Measurements from ENCODE around the gene LRRK2. TPM values are rescaled to one million over a fixed set of nuclear protein-coding genes. Genes with fewer than 3 reads are reported as not detected.

LRRK2 gene
- total and polyA plus RNA-seq, 2 of the 8 experiments (the other 6 are each of a cell fraction or from before 2014, with no cell fraction given) = 0.06 to 0.13 TPM

DNA sequence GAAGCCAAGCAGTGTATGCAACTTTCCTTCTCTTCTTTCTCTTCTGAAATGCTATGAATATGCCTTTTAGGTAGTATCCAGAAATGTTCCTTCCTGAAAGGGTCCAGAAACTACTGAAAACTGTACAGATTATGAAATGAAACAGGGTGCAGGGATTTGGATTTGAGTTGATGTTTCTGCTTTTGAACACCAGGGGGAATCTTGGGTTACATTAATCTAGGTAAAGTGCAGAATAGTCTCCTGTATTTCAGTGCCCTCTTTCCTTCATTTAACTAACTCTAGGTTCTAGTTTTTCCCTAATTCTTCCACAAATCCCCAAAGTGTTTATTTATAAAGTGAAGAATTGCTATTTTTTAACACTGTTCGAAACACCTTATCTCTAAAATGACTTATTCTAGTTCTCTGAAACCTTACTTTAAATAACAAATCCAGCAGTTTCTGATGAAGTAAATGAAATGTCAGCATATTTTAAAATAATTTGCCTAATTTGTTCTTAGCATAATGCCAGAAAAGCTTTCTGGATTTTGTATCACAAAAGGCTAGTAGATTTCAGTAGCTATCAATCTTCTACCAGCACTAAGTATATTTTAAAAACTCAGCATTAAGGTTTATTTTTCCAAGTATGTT lies 111.9 kb downstream of the LRRK2 start:
- Histone ChIP-seq H3K23me2 (ENCODE audit: low read depth, low read length) (no peaks in the 10 kb centered on the region), H3K23ac (ENCODE audit: insufficient read length) (no peak overlapping the region), H3K14ac (ENCODE audit: insufficient read length) (no peak overlapping the region), H4K20me1 (replicated peaks in 1 of 2; ENCODE audit: control insufficient read depth in 1 of 2, insufficient read depth in 2 of 2, low read length in 2 of 2) (no peaks in the 10 kb centered on the region), H3K36me3 (ENCODE audit: control insufficient read depth in 2 of 4, insufficient read depth in 4 of 4, low read length in 3 of 4) (no peaks in the 10 kb centered on the region), H2BK20ac (ENCODE audit: low read length) (no peak overlapping the region), H3K27me3 (replicated peaks in 1 of 4; ENCODE audit: control insufficient read depth in 3 of 4, extremely low read depth in 1 of 4, insufficient read depth in 3 of 4, low read length in 3 of 4) (no peaks in the 10 kb centered on the region), H3K4me1 (replicated peaks in 1 of 4; ENCODE audit: control insufficient read depth in 3 of 4, insufficient read depth in 4 of 4, low read length in 3 of 4) (no peaks in the 10 kb centered on the region), H3K4ac (replicated peaks; ENCODE audit: insufficient read length, low read depth, low read length) (no peak overlapping the region), H4K8ac (ENCODE audit: extremely low read depth, insufficient read depth, low read length) (no peak overlapping the region), H2AK5ac (ENCODE audit: low read depth, low read length) (no peak overlapping the region), H3K27ac (ENCODE audit: low read depth, low read length) (no peak overlapping the region), H3K4me3 (ENCODE audit: extremely low read depth in 1 of 4, insufficient read depth in 2 of 4, low read depth in 3 of 4, low read length in 4 of 4) (no peak overlapping the region), H4K5ac (ENCODE audit: insufficient read length, low read depth, low read length) (no peak overlapping the region), H3K79me1 (ENCODE audit: low read depth, low read length) (no peaks in the 10 kb centered on the region), H3K18ac (ENCODE audit: extremely low read depth, low read length) (no peak overlapping the region), H2AFZ (ENCODE audit: low read length) (0 out of 2 replicates have a peak overlapping the region, but pooled peaks have one; percentile 94), H2BK12ac (ENCODE audit: low read depth, low read length) (no peak overlapping the region), H2BK120ac (replicated peaks; ENCODE audit: low read depth, low read length) (no peak overlapping the region), H3K9ac (replicated peaks in 1 of 4; ENCODE audit: extremely low read depth in 1 of 4, low read depth in 3 of 4, low read length in 3 of 4) (no peak overlapping the region), H4K91ac (replicated peaks; ENCODE audit: insufficient read length, low read length) (no peak overlapping the region), H2BK15ac (ENCODE audit: low read length) (no peak overlapping the region), H3K79me2 (ENCODE audit: control insufficient read depth in 1 of 2, insufficient read depth in 2 of 2, low read length in 2 of 2) (no peaks in the 10 kb centered on the region), H3K9me3 (ENCODE audit: insufficient read depth in 2 of 2, low read depth in 1 of 2, low read length in 1 of 2) (no peaks in the 10 kb centered on the region), H3K4me2 (ENCODE audit: insufficient read depth in 1 of 2, low read depth in 2 of 2, low read length in 2 of 2) (no peak overlapping the region), H2BK5ac (ENCODE audit: low read depth, low read length) (no peak overlapping the region), H3K56ac (replicated peaks; ENCODE audit: insufficient read length, low read depth, low read length) (no peak overlapping the region)
- WGBS, 2 experiments (ENCODE audit: extremely low coverage in 1 of 2, insufficient coverage in 1 of 2, insufficient read length in 1 of 2, insufficient replicate concordance in 2 of 2, low coverage in 1 of 2, low lambda C conversion rate in 2 of 2, missing lambda C conversion rate in 1 of 2) = 71% methylated on average over 1 of the region's 1 CpG; no CpG with 5 or more reads in 1 of the 2 experiments
- ChIA-PET CTCF (ENCODE audit: partially characterized antibody) (interaction anchor here (0.7 to 2.7 kb wide), 17 partner anchors 9 to 585 kb away, joined by 3 to 19 read pairs (median 3); no protein-coding TSS in a partner anchor), POLR2A (ENCODE audit: partially characterized antibody) (no interaction called here)
- FAIRE-seq = peak; percentile 71
- TF ChIP-seq, protein P1, sequence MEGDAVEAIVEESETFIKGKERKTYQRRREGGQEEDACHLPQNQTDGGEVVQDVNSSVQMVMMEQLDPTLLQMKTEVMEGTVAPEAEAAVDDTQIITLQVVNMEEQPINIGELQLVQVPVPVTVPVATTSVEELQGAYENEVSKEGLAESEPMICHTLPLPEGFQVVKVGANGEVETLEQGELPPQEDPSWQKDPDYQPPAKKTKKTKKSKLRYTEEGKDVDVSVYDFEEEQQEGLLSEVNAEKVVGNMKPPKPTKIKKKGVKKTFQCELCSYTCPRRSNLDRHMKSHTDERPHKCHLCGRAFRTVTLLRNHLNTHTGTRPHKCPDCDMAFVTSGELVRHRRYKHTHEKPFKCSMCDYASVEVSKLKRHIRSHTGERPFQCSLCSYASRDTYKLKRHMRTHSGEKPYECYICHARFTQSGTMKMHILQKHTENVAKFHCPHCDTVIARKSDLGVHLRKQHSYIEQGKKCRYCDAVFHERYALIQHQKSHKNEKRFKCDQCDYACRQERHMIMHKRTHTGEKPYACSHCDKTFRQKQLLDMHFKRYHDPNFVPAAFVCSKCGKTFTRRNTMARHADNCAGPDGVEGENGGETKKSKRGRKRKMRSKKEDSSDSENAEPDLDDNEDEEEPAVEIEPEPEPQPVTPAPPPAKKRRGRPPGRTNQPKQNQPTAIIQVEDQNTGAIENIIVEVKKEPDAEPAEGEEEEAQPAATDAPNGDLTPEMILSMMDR (IDR thresholded peaks at IDR 0.05; ENCODE audit: control extremely low read depth in 1 of 3, insufficient read depth in 1 of 3, low read depth in 1 of 3, low read length in 3 of 3) = peak in 2 of 3 experiments; percentile 33 to 46; a peak in 2 of 4 replicates
- TF ChIP-seq CEBPB (IDR thresholded peaks at IDR 0.05; ENCODE audit: low read depth, low read length) = no peak
- peak; percentile 52 to 55 for TF ChIP-seq RAD21 (IDR thresholded peaks at IDR 0.05 in 1 of 2, conservative IDR thresholded peaks at IDR 0.05 in 1 of 2; ENCODE audit: low read depth in 2 of 2, low read length in 2 of 2)
- TF ChIP-seq SIN3A (conservative IDR thresholded peaks at IDR 0.05 in 1 of 2, IDR thresholded peaks at IDR 0.05 in 1 of 2; ENCODE audit: low read depth in 1 of 2, low read length in 2 of 2) = no peak
- no peak for DNase-seq (ENCODE audit: low read depth in 1 of 2, low spot score in 2 of 2)
